Thyroid gland (tissue), 4 donors: ENCODE data around the gene NUSAP1.

Experiments
- POLR2A ChIP-seq, 2 donors: fragments of 450-650 bp; IDR thresholded peaks; one replicate each; pipeline ENCODE4 v1.6.1; 2017; ENCODE audit warnings: antibody characterized with exemption in 2 of 2, mild to moderate bottlenecking in 2 of 2, moderate library complexity in 1 of 2
- TF ChIP-seq, protein P1 (sequence below), 6 experiments: fragments of 200-600 bp in 3 of 6; fragments of 450-650 bp in 3 of 6; sonication (generic) in 3 of 6; IDR thresholded peaks; one replicate each; pipeline ENCODE4 v1.5.1; 2016 to 2019; ENCODE audit warnings: antibody characterized with exemption in 6 of 6, mild to moderate bottlenecking in 2 of 6, inconsistent platforms in 1 of 6, moderate library complexity in 1 of 6

DNA sequence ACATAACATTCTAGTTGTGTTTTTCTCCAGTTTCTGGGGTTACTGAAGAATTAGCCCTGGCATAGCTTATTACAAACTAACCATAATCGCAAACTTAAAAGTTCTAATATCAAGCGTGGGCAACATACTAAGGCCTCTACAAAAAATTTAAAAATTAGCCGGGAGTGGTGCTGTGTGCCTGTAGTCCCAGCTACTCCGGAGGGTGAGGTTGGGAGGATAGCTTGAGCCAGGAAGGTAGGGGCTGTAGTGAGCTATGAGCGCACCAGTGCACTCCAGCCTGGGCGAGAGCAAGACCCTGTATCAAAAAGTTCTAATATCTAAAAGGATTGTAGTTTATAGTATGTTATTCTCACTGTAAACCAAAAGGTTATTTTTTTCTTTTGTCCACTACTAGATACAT is 1.4 kb upstream of the NUSAP1 start:
- TF ChIP-seq, protein P1, sequence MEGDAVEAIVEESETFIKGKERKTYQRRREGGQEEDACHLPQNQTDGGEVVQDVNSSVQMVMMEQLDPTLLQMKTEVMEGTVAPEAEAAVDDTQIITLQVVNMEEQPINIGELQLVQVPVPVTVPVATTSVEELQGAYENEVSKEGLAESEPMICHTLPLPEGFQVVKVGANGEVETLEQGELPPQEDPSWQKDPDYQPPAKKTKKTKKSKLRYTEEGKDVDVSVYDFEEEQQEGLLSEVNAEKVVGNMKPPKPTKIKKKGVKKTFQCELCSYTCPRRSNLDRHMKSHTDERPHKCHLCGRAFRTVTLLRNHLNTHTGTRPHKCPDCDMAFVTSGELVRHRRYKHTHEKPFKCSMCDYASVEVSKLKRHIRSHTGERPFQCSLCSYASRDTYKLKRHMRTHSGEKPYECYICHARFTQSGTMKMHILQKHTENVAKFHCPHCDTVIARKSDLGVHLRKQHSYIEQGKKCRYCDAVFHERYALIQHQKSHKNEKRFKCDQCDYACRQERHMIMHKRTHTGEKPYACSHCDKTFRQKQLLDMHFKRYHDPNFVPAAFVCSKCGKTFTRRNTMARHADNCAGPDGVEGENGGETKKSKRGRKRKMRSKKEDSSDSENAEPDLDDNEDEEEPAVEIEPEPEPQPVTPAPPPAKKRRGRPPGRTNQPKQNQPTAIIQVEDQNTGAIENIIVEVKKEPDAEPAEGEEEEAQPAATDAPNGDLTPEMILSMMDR (IDR thresholded peaks at IDR 0.05) = no peak
- no peak for TF ChIP-seq POLR2A (IDR thresholded peaks at IDR 0.05)
